ENCODE measurements around the gene CDH4. TPM values are rescaled to one million over a fixed set of nuclear protein-coding genes. Genes with fewer than 3 reads are reported as not detected.

CDH4 gene
- total and polyA plus RNA-seq, 3 experiments from 2014 or later = 0.22 TPM; not detected in 2

DNA sequence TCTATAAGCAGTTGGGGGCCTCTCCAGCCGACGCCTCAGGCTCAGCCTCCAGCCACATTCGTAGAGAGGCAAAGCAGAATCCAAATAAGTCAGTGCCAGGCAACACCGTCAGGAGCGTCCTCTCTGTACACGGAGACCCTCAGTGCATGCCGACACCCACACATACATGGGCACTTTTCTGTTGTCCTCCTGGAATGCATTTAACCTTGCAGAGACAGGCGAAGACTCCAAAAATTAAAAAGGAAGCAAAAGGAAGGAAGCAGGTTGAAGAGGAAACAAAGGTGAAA lies 487.7 kb downstream of the CDH4 start:
- ChIA-PET POLR2A (no interaction called here), CTCF (no interaction called here)
- peaks cover 6 to 12% of the 10 kb centered on the region in 2 donors for H3K27me3 Mint-ChIP-seq
- Histone ChIP-seq H3K4me3 (ENCODE audit: low read length) (no peak overlapping the region), H3K27me3 (ENCODE audit: insufficient read depth, low read length, poor library complexity, severe bottlenecking) (no peaks in the 10 kb centered on the region), H3K36me3 (ENCODE audit: insufficient read depth, low read length) (no peaks in the 10 kb centered on the region), H3K4me1 (ENCODE audit: insufficient read depth, low read length) (no peaks in the 10 kb centered on the region), H3K27ac (ENCODE audit: low read depth, low read length) (no peak overlapping the region), H3K9me3 (ENCODE audit: low read length) (no peaks in the 10 kb centered on the region)
- no peak overlapping the region for H3K27ac Mint-ChIP-seq
- H3K9me3 Mint-ChIP-seq = no peaks in the 10 kb centered on the region
- no peak for DNase-seq
- H3K4me3 Mint-ChIP-seq = no peak overlapping the region
- no peaks in the 10 kb centered on the region for H3K4me1 Mint-ChIP-seq
- no peaks in the 10 kb centered on the region for H3K36me3 Mint-ChIP-seq

DNA sequence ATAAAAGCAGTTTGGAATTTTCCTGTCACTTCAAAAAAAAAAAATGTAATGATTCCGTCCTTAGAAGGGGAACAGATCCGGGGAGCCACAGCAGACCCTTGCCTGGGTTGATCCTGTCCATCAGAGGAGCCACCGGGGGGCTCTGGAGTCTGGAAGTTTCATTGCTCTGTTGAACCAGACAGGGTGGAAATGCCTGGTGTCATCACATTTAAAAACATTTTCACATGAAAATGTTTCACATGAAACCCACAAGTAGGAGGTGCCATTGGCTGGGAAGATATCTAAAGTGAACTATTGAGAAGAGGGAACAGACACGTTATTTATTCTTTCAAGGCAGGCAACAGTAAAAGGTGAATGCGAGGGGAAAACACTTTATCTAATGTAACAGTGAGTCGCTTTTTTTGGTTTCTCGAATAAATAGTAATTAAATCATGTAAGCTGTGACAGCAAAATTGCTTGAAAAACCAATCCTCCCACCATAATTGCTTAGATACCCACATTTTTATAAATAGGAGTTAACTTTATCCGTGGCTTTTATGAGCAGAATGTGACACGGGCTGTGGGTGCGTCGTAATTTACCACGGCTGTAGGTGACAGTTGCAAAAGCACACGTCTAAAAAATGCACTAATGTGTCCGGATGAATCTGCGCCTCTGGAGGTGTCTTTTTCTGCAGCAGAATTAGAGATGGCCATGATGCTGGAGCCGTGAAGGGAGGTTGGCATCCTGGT lies 490.2 kb downstream of the CDH4 start:
- Mint-ChIP-seq H3K27ac (no peak overlapping the region), H3K9me3 (peaks cover 0 to 2% (median 0%) of the 10 kb centered on the region in 5 donors)
- POLR2A ChIA-PET = no interaction called here

DNA sequence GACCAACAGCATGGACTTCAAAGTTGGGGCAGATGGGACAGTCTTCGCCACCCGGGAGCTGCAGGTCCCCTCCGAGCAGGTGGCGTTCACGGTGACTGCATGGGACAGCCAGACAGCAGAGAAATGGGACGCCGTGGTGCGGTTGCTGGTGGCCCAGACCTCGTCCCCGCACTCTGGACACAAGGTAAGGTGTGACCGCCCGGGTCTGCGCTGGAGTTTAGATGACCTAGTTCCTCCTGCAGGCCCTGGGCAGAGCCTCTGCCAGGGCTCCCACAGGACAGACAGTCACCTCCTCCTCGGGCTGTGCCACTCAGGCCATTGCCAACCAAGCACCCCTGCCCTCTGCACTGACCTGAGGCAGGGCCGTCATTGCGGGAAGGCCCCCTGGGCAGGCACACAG lies 491.5 kb downstream of the CDH4 start:
- peaks cover 0 to 11% of the 10 kb centered on the region in 2 donors for H3K27me3 Mint-ChIP-seq
- Histone ChIP-seq H3K4me3 (ENCODE audit: low read length) (no peak overlapping the region), H3K9me3 (ENCODE audit: low read length) (no peaks in the 10 kb centered on the region), H3K27me3 (ENCODE audit: insufficient read depth, low read length, poor library complexity, severe bottlenecking) (no peaks in the 10 kb centered on the region), H3K4me1 (ENCODE audit: insufficient read depth, low read length) (no peaks in the 10 kb centered on the region), H3K27ac (ENCODE audit: low read depth, low read length) (no peak overlapping the region), H3K36me3 (ENCODE audit: insufficient read depth, low read length) (no peaks in the 10 kb centered on the region)
- CTCF ChIA-PET = no interaction called here
- H3K4me3 Mint-ChIP-seq = no peak overlapping the region
- peaks cover 0 to 3% (median 0%) of the 10 kb centered on the region in 5 donors for H3K9me3 Mint-ChIP-seq
- no peak overlapping the region for H3K27ac Mint-ChIP-seq
- H3K4me1 Mint-ChIP-seq = no peaks in the 10 kb centered on the region
- POLR2A ChIA-PET = no interaction called here
- no peak for DNase-seq
- H3K36me3 Mint-ChIP-seq = no peaks in the 10 kb centered on the region

More for the DNA sequence above, 490.2 kb downstream of the CDH4 start:
- no peaks in the 10 kb centered on the region for H3K36me3 Mint-ChIP-seq
- H3K4me1 ChIP-seq (ENCODE audit: insufficient read depth, low read length) = no peaks in the 10 kb centered on the region
- no peak for DNase-seq
- no peaks in the 10 kb centered on the region for H3K36me3 ChIP-seq (ENCODE audit: insufficient read depth, low read length)
- CTCF ChIA-PET = no interaction called here
- H3K9me3 ChIP-seq (ENCODE audit: low read length) = no peaks in the 10 kb centered on the region
- H3K4me3 ChIP-seq (ENCODE audit: low read length) = no peak overlapping the region
- H3K4me3 Mint-ChIP-seq = no peak overlapping the region
- no peaks in the 10 kb centered on the region for H3K4me1 Mint-ChIP-seq
- H3K27me3 Mint-ChIP-seq = peaks cover 0 to 11% of the 10 kb centered on the region in 2 donors
- H3K27ac ChIP-seq (ENCODE audit: low read depth, low read length) = no peak overlapping the region
- H3K27me3 ChIP-seq (ENCODE audit: insufficient read depth, low read length, poor library complexity, severe bottlenecking) = no peaks in the 10 kb centered on the region

DNA sequence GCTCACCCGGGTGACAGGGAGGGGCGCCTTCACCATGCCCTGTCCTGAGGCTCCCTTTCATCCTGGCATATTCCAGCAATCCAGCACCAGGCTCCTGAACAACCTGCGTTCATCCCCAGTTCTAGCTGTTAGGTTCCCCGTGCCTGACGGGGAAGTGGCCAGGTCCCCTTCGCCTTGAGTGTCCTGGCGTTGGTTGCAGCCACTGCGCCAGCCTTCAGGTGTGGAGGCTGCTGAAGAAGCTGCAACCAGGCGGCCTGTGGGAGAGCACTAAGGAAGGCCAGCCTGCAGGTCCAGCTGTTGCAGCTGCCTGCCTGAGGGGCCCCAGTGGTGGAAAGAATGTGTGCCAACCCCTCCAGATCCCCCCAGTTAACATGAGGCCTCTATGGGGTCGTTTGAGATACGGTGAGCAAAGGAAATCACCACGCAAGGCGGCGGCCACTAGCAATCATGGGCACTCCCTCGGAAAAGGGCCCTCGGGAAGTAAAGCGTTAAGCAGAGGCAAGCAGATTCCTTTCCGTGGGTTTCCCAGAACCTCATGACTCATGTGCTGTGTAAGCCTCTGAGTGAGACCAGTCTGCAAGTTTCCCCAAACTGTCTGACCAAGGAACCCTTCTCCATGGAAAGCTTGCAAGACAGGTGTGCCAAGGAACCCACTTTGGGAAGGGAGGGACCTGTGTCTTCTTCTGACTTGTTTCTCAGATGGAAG lies 492.8 kb downstream of the CDH4 start:
- CTCF ChIA-PET = no interaction called here
- Histone ChIP-seq H3K9me3 (ENCODE audit: low read length) (no peaks in the 10 kb centered on the region), H3K4me3 (ENCODE audit: low read length) (no peak overlapping the region), H3K36me3 (ENCODE audit: insufficient read depth, low read length) (no peaks in the 10 kb centered on the region), H3K27me3 (ENCODE audit: insufficient read depth, low read length, poor library complexity, severe bottlenecking) (no peaks in the 10 kb centered on the region), H3K27ac (ENCODE audit: low read depth, low read length) (no peak overlapping the region), H3K4me1 (ENCODE audit: insufficient read depth, low read length) (no peaks in the 10 kb centered on the region)
- no peak for DNase-seq
- Mint-ChIP-seq H3K4me3 (no peak overlapping the region), H3K36me3 (no peaks in the 10 kb centered on the region), H3K9me3 (peaks cover 0 to 3% (median under 1%) of the 10 kb centered on the region in 5 donors), H3K4me1 (no peaks in the 10 kb centered on the region), H3K27ac (peak overlapping the region in 1 of 8 donors; percentile 2), H3K27me3 (peaks cover 0 to 11% of the 10 kb centered on the region in 2 donors)
- POLR2A ChIA-PET = no interaction called here

DNA sequence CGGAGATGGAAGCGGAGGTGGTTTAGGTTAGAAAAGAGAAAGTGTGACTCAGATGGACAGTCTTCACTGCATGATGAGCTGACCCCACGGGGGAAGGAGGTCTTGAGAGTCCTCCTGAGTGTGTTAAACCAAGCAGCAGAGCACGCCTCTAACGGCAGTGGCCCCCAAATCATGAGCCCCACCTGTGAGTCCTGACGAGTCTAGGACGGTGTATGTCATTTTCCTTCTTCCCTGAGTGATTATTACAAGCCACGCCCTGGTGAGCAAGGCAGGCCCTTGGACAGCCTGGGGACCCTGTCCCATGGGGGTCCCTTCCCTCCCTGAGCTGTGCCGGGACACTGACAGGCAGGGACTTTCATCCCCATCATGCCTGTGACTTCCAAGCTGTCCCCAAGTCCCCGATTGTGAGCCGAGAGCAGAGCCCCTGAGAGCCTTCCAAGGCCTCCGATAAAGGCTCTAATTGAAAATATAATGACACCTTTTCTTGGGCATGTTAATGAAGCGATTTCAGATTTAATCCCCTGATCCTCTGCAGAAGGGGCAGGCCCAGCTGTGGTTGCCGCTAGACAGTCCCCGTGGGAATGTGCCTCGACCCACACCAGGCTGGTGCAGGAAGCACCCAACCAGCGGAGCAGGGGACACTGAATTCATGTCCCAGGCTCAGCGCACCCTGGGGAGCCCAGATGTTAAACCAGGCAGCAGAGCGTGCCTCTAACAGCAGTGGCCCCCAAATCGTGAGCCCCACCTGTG lies 493.5 kb downstream of the CDH4 start:
- POLR2A ChIA-PET = no interaction called here
- Mint-ChIP-seq H3K4me1 (no peaks in the 10 kb centered on the region), H3K27ac (peak overlapping the region in 1 of 8 donors; percentile 2), H3K4me3 (no peak overlapping the region), H3K36me3 (no peaks in the 10 kb centered on the region), H3K9me3 (peaks cover 2 to 8% (median 3%) of the 10 kb centered on the region in 5 donors), H3K27me3 (peaks cover 0 to 11% of the 10 kb centered on the region in 2 donors)
- peak in 1 of 5 donors; percentile 34 for DNase-seq
- Histone ChIP-seq H3K9me3 (ENCODE audit: low read length) (no peaks in the 10 kb centered on the region), H3K36me3 (ENCODE audit: insufficient read depth, low read length) (no peaks in the 10 kb centered on the region), H3K4me1 (ENCODE audit: insufficient read depth, low read length) (no peaks in the 10 kb centered on the region), H3K4me3 (ENCODE audit: low read length) (no peak overlapping the region), H3K27ac (ENCODE audit: low read depth, low read length) (no peak overlapping the region), H3K27me3 (ENCODE audit: insufficient read depth, low read length, poor library complexity, severe bottlenecking) (no peaks in the 10 kb centered on the region)
- CTCF ChIA-PET = no interaction called here

DNA sequence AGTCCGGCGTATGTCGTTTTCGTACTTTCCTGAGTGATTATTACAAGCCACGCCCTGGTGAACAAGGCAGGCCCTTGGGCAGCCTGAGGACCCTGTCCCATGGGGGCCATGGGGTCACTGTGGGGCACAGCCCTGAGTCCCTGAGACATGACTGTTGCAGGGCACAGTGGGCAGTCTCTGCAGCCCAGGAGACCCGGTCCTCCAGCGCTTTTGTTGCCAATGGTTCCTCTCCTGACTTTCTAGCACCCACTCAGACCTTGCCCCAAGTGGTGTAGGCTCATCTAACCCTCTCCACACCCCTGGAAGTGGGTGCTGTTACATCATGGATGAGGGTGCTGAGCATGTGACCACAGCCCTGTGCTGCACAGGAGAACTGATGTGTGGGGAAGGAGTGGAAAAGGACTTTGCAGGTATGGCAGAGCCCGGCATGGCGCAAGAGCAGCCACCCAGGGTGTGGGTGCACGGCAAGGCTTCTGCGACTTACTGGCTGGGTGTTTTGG lies 494.1 kb downstream of the CDH4 start:
- Histone ChIP-seq H3K27ac (ENCODE audit: low read depth, low read length) (no peak overlapping the region), H3K27me3 (ENCODE audit: insufficient read depth, low read length, poor library complexity, severe bottlenecking) (no peaks in the 10 kb centered on the region), H3K36me3 (ENCODE audit: insufficient read depth, low read length) (no peaks in the 10 kb centered on the region), H3K4me3 (ENCODE audit: low read length) (no peak overlapping the region), H3K9me3 (ENCODE audit: low read length) (no peaks in the 10 kb centered on the region), H3K4me1 (ENCODE audit: insufficient read depth, low read length) (no peaks in the 10 kb centered on the region)
- no peaks in the 10 kb centered on the region for H3K36me3 Mint-ChIP-seq
- ChIA-PET CTCF (no interaction called here), POLR2A (no interaction called here)
- no peak overlapping the region for H3K4me3 Mint-ChIP-seq
- DNase-seq = no peak
- no peak overlapping the region for H3K27ac Mint-ChIP-seq
- H3K4me1 Mint-ChIP-seq = no peaks in the 10 kb centered on the region
- peaks cover 0 to 11% of the 10 kb centered on the region in 2 donors for H3K27me3 Mint-ChIP-seq
- H3K9me3 Mint-ChIP-seq = peaks cover 2 to 14% (median 5%) of the 10 kb centered on the region in 5 donors

DNA sequence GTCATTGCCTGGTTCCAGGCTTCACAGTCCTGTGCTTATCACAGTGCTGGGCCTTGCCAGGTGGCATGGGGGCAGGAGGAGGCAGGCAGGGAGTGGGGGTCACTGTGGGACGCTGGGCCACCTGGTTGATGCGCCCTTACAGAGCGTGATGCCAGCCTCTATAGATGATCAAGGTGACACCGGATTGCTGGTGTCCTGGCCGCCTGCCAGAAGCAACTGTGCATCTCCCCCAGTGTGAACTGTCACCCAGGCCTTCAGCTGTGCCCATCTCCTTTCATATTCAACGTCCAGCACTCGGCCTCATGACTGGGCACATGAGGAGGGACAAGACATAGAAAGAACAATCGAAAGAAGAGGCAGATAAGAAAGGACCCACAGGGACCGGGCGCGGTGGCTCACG lies 494.7 kb downstream of the CDH4 start:
- Mint-ChIP-seq H3K4me1 (no peaks in the 10 kb centered on the region), H3K9me3 (peaks cover 2 to 16% (median 5%) of the 10 kb centered on the region in 5 donors), H3K27me3 (peaks cover 0 to 11% of the 10 kb centered on the region in 2 donors), H3K27ac (no peak overlapping the region), H3K4me3 (no peak overlapping the region), H3K36me3 (no peaks in the 10 kb centered on the region)
- Histone ChIP-seq H3K9me3 (ENCODE audit: low read length) (no peaks in the 10 kb centered on the region), H3K36me3 (ENCODE audit: insufficient read depth, low read length) (no peaks in the 10 kb centered on the region), H3K27me3 (ENCODE audit: insufficient read depth, low read length, poor library complexity, severe bottlenecking) (no peaks in the 10 kb centered on the region), H3K4me1 (ENCODE audit: insufficient read depth, low read length) (no peaks in the 10 kb centered on the region), H3K4me3 (ENCODE audit: low read length) (no peak overlapping the region), H3K27ac (ENCODE audit: low read depth, low read length) (no peak overlapping the region)
- ChIA-PET POLR2A (no interaction called here), CTCF (no interaction called here)
- no peak for DNase-seq

DNA sequence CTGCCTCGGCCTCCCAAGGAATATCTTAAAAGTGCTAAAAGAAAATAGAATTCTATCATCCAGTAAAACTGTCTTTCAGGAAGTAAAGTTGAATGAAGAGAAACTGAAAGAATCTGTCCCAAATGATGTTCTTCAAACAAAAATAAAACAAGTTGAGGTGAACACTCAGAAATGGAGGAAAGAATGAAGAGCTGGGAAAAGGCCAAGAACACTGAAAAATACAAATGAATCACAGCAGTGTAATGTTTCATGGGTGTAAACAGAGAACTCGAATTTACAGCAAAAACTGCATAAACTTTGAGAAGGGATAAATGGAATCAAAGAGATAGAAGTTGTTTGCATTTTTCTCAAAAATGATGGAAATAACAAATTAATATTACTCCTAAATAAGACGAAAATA lies 496.3 kb downstream of the CDH4 start:
- no peak for DNase-seq
- Mint-ChIP-seq H3K4me3 (no peak overlapping the region), H3K36me3 (no peaks in the 10 kb centered on the region), H3K27ac (no peak overlapping the region), H3K27me3 (peaks cover 0 to 11% of the 10 kb centered on the region in 2 donors), H3K9me3 (peaks cover 4 to 20% (median 5%) of the 10 kb centered on the region in 5 donors), H3K4me1 (no peaks in the 10 kb centered on the region)
- Histone ChIP-seq H3K4me3 (ENCODE audit: low read length) (no peak overlapping the region), H3K4me1 (ENCODE audit: insufficient read depth, low read length) (no peaks in the 10 kb centered on the region), H3K27me3 (ENCODE audit: insufficient read depth, low read length, poor library complexity, severe bottlenecking) (no peaks in the 10 kb centered on the region), H3K27ac (ENCODE audit: low read depth, low read length) (no peak overlapping the region), H3K9me3 (ENCODE audit: low read length) (no peaks in the 10 kb centered on the region), H3K36me3 (ENCODE audit: insufficient read depth, low read length) (no peaks in the 10 kb centered on the region)
- CTCF ChIA-PET = no interaction called here
- POLR2A ChIA-PET = no interaction called here
